C4-2B (cell line): ENCODE data around the gene DTX4.

Experiments
- ZFX ChIP-seq: fragments of 450-650 bp; IDR thresholded peaks from 2 replicates; pipeline ENCODE4 v1.6.1; 2017
- TF ChIP-seq, protein P1 (sequence below): fragments of 450-650 bp; conservative IDR thresholded peaks from 2 replicates; pipeline ENCODE4 v1.5.1; 2017; ENCODE audit warnings: mild to moderate bottlenecking

DNA sequence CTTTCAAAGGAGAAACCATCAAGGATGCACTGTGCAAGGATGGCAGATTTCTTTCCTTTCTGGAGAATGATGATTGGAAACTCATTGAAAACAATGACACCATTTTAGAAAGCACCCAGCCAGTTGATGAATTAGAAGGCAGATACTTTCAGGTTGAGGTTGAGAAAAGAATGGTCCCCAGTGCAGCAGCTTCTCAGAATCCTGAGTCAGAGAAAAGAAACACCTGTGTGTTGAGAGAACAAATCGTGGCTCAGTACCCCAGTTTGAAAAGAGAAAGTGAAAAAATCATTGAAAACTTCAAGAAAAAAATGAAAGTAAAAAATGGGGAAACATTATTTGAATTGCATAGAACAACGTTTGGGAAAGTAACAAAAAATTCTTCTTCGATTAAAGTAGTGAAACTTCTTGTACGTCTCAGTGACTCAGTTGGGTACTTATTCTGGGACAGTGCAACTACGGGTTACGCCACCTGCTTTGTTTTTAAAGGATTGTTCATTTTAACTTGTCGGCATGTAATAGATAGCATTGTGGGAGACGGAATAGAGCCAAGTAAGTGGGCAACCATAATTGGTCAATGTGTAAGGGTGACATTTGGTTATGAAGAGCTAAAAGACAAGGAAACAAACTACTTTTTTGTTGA, 19.5 kb upstream of the DTX4 start:
- TF ChIP-seq, protein P1, sequence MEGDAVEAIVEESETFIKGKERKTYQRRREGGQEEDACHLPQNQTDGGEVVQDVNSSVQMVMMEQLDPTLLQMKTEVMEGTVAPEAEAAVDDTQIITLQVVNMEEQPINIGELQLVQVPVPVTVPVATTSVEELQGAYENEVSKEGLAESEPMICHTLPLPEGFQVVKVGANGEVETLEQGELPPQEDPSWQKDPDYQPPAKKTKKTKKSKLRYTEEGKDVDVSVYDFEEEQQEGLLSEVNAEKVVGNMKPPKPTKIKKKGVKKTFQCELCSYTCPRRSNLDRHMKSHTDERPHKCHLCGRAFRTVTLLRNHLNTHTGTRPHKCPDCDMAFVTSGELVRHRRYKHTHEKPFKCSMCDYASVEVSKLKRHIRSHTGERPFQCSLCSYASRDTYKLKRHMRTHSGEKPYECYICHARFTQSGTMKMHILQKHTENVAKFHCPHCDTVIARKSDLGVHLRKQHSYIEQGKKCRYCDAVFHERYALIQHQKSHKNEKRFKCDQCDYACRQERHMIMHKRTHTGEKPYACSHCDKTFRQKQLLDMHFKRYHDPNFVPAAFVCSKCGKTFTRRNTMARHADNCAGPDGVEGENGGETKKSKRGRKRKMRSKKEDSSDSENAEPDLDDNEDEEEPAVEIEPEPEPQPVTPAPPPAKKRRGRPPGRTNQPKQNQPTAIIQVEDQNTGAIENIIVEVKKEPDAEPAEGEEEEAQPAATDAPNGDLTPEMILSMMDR = no peak
- no peak for TF ChIP-seq ZFX
